ENCODE results near the gene TPH2.

The TPH2 gene

DNA sequence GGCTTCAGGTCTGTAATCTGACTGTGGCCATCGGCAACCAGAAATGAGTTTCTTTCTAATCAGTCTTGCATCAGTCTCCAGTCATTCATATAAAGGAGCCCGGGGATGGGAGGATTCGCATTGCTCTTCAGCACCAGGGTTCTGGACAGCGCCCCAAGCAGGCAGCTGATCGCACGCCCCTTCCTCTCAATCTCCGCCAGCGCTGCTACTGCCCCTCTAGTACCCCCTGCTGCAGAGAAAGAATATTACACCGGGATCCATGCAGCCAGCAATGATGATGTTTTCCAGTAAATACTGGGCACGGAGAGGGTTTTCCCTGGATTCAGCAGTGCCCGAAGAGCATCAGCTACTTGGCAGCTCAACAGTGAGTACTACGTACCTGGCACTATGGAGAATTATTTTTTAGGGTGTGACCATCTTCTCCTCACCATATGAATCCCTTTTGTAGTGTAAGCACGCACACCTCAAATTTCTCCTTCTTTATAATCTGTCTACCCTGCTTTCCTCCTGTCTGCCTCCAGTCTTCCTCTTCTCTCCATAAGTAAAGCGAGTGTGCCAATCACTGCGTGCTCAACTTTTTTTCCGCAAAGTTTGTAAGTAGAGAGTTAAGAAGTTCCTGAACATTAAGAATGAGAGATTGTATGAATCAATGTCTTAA is at the start of gene TPH2:
Gene TPH2 (plus strand): TSS at position 118 of the 658 bp plus-strand sequence. CDS start 142 bp downstream, at position 260.
- TF ChIP-seq, protein P1, sequence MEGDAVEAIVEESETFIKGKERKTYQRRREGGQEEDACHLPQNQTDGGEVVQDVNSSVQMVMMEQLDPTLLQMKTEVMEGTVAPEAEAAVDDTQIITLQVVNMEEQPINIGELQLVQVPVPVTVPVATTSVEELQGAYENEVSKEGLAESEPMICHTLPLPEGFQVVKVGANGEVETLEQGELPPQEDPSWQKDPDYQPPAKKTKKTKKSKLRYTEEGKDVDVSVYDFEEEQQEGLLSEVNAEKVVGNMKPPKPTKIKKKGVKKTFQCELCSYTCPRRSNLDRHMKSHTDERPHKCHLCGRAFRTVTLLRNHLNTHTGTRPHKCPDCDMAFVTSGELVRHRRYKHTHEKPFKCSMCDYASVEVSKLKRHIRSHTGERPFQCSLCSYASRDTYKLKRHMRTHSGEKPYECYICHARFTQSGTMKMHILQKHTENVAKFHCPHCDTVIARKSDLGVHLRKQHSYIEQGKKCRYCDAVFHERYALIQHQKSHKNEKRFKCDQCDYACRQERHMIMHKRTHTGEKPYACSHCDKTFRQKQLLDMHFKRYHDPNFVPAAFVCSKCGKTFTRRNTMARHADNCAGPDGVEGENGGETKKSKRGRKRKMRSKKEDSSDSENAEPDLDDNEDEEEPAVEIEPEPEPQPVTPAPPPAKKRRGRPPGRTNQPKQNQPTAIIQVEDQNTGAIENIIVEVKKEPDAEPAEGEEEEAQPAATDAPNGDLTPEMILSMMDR (IDR thresholded peaks at IDR 0.05; ENCODE audit: low read depth, low read length, missing control alignments), result peak; percentile 70
- no peak within 1 kb of the TSS for H3K4me3 ChIP-seq (replicated peaks; ENCODE audit: low read depth, low read length)
- DNase-seq (ENCODE audit: extremely low read depth, low read depth), result no peak

DNA sequence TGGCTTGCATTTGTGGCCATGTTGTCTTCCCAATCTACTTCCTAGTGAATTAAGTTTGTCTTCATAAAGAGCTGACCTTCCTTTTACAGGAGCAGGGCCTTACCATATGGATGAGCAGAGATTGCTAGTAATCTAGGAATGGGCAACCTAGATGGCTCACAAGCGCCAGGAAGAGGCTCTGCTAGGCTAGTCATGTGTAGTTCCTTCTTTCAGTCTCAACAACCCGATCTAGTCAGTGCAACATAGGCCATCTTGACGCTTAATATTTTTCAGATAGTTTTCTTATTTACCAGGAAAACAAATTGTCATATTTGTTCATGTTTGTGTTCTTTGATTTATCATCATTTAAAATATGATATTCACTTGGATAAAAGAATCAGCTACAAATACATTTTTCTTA is 48.2 kb upstream of the TPH2 start:
- H3K4me3 ChIP-seq (replicated peaks; ENCODE audit: low read depth, low read length), result no peak overlapping the region
- DNase-seq (ENCODE audit: extremely low read depth, low read depth), result no peak
- TF ChIP-seq, protein P1 (IDR thresholded peaks at IDR 0.05; ENCODE audit: low read depth, low read length, missing control alignments), result no peak

- no peak for DNase-seq (ENCODE audit: extremely low read depth, low read depth)
- TF ChIP-seq, protein P1 (IDR thresholded peaks at IDR 0.05; ENCODE audit: low read depth, low read length, missing control alignments), result no peak
- H3K4me3 ChIP-seq (replicated peaks; ENCODE audit: low read depth, low read length), result no peak overlapping the region
These were observed 46.6 kb upstream of the TPH2 start for GRCh38 chr12:71892059-71892458.

DNA sequence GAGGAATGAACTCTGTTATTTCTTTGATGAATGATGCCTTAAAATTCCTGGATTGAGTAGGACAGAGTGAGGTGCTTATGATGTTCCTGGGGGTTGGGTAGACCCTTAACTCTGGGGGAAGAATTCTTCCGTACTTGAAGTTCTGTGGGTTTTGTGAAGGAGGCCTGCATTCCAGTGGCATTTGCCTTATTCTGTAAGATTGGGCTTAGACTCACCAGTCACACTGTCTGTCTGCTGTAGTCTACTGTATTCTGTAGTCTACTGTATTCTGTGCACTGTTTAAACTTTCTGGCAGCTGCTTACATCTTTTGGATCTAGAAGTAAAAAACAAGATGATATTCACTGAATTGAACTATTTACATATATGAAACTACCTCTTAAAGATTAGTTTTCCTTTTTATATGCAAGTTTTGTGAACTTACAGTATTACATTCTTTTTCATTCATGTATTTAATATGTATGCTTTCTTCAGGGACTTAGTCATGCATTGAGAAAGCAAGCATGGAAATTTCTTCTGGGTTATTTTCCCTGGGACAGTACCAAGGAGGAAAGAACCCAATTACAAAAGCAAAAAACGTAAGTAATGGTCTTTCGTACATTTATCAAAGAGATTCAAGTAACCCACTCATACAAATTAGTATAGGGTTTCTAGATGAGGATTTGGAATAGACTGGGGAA is 42.3 kb upstream of the TPH2 start:
- DNase-seq (ENCODE audit: extremely low read depth, low read depth), result no peak
- H3K4me3 ChIP-seq (replicated peaks; ENCODE audit: low read depth, low read length), result no peak overlapping the region
- TF ChIP-seq, protein P1 (IDR thresholded peaks at IDR 0.05; ENCODE audit: low read depth, low read length, missing control alignments), result no peak

DNA sequence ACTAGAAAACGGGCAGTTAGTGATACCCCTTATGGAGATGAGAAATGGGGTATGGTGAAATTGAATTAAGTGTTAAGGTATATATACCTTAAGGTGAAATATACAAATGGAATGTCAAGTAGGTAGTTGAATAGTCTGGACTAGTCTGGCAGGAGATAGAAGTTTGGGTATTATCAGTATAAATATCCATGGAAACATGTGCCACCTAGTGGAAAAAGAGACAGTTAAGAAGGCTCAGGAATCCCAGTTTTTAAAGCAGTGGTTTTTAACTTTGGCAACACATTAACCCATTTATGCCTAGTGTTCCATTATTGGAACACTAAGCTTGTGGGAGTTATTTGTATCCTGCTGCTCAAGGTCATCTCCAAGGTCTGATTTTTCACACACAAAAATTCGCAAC is 38.6 kb upstream of the TPH2 start:
- DNase-seq (ENCODE audit: extremely low read depth, low read depth), result no peak
- H3K4me3 ChIP-seq (replicated peaks; ENCODE audit: low read depth, low read length), result no peak overlapping the region
- TF ChIP-seq, protein P1 (IDR thresholded peaks at IDR 0.05; ENCODE audit: low read depth, low read length, missing control alignments), result no peak

DNA sequence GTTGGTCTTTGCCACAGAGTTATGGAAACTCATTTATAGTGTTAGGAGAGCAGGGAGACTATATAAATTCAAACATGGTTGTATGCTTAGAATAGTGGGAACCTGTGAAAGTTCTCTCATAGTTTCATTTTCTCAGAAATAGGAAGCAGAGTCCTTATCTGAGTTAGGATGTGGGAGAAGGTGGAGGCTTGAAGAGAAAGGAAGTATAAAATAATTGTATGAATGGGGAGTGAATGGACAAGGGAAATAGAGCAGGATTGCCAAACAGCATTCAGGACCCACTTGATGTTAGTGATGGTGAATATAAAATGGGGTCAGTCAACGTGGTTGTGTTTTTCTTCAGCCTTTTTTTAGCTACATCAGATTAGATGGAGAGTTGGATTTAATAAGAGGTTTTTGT is 34.0 kb upstream of the TPH2 start:
- TF ChIP-seq, protein P1 (IDR thresholded peaks at IDR 0.05; ENCODE audit: low read depth, low read length, missing control alignments), result no peak
- H3K4me3 ChIP-seq (replicated peaks; ENCODE audit: low read depth, low read length), result no peak overlapping the region
- DNase-seq (ENCODE audit: extremely low read depth, low read depth), result no peak

Data from HFF-Myc (cell line).